HG03066 (cell line): ENCODE results near the gene EBF4.

ENCODE experiments used
- ATAC-seq: cut with Tn5 transposase; IDR thresholded peaks from one replicate; pipeline ENCODE4 v1.9.1; 2021; ENCODE audit warnings: low read depth; ENCODE audit not compliant: unreplicated experiment

Gene EBF4

DNA sequence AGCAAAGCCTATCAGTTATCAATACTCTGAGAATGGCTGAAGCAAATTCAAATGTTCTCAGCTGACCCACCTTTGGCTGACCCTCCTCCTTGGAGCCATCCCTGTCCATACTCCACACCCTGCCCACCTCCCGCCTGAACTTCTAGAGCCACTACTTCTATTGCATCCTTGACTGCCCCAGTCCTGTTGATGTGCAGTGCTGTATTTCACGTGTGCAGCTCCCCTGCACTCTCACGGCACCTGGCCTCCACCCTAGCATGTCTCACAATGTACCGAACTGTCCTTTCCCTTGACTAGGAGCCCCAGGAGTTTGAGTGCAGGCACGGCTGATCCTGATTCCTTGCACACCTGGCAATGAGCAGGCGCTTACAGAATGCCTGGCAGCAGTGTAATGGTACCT lies 100.9 kb downstream of the EBF4 start:
- no peak for ATAC-seq

DNA sequence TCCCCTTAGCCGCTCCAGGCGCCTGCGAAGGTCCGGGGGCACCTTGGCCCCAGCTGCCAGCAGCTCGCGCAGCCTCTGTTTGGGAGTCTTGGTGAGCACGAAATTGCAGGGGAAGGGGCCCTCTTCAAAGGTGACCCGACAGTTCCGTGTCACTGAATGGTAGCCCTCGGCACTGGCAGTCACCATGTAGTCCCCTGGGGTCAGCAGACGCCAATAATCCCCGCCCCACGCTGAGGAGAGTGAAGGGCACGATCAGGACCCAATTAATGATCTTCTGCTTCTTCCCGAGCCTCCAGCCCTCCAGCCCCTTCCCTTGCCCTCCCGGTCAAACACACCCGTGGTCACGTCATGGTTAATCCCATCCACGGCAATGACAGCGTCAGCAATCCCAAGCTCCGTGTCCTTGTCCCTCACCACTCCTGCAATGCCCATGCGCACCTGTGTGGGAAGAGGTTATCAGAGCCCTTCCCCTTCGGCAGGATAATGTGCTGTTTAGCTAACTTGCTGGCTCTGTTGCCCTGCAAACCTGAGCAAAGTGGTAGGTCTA lies 101.7 kb downstream of the EBF4 start:
- no peak for ATAC-seq

DNA sequence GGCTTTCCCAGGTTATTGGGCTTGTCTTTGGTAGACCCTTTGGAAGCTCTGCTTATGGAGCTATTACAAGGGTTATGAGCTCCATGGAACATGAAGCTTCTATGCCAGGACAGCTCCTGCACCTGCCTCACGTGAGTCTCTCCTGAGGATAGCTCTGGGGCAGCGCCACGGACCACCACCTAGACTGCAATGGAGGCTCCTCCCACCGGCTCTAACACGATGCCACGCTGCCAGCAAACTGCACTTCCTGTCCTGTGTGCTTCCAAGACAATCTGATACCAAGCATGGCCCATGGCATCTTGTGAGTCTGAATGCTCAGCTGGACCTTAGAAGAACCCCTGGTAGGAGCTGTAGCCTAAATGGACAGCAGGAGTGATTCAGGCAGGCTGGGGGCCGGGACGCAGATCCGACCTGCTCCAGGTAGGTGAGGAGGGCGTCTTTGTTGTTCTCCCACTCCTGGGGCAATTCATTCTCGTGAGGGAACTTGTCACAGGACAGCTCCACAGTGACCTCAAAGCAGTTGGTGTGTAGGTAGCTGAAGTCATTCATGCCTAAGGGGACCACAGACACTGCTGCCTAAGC lies 102.4 kb downstream of the EBF4 start:
- no peak for ATAC-seq

DNA sequence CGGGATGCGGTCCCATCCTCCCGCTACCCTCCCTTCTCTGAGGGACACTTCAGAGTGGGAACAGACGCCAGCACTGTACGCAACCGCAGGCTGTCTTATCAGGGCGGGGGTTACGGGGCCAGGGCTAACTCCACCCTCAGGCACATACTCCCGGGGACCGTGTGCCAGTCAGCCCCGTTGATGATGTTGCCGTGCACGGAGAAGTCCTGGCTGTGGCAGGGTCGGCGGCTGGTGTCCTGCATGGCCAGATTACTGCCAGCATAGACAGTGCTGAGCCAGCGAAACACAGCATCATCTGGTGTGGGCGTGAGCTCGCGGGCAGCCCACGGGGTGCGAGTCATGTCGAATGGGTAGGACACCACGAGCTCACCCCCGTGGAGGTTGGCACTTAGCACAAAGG lies 102.9 kb downstream of the EBF4 start:
- no peak for ATAC-seq

DNA sequence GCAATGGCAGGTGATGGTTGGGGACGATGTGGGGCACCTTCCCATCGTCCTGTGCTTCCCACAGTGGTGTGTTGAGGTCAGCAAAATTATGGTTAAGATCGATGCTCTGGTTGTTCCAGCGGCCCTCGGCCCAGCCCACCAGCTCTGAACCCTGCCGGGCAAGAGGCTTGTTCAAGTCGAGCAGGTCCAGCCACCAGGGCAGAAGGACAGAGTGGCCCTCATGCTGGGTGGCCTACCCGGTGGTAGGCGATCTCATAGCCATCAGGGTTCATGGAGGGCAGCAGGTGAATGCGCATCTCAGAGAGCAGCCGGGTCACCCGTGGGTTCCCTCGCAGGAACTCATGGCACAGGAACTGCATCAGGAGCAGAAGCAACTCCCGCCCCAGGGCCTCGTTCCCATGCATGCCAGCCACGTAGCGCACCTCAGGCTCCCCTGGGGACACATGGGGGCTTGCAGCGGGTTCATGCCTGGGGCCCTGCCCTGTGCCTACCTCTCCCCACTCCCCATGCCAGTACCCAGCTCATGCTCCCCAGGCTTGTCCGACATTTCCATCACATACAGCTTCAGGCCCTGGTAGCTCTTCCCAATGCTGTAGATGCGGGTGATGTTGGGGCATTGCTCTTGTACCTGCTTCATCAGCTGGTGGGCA lies 103.6 kb downstream of the EBF4 start:
- no peak for ATAC-seq

DNA sequence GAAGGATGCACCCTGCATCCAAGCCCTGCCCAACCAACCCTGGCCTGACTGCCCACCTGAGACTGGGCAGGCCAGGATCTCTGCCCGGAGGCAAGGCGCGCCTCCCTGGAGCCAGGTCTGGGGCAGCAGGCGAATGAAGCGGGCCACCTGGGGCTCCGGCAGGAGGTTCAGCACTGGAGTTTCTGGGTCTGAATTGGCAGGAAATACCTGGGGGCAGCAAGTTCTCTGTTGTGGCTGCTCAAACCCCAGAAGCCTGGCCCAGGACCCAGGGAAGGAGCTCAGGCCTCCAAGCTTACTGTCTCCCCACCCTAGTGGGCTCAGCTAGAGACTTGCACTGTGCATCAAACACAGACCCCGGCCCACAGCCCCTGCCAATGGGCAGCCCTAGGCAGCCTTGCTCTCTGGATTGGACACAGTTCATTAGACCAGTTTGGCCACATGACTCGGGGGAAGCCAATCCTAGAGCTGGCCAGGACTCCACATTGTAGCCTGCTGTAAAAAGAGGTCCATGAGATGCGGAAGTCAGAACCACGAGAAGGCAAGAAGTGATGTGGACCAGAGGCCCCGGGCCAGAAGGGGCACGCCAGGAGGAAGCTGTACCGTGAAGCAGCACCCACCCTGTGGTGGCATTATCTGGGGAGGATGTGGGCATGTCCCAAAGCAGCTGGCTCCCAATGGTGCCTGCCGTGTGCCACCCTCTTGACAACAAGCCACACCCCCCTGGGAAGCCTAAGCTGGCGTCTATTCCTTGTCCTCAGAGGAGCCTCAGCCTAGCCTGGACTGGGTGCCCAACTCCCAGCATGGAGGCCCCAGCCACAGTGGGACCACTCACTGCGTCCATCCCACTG lies 104.8 kb downstream of the EBF4 start:
- no peak for ATAC-seq

DNA sequence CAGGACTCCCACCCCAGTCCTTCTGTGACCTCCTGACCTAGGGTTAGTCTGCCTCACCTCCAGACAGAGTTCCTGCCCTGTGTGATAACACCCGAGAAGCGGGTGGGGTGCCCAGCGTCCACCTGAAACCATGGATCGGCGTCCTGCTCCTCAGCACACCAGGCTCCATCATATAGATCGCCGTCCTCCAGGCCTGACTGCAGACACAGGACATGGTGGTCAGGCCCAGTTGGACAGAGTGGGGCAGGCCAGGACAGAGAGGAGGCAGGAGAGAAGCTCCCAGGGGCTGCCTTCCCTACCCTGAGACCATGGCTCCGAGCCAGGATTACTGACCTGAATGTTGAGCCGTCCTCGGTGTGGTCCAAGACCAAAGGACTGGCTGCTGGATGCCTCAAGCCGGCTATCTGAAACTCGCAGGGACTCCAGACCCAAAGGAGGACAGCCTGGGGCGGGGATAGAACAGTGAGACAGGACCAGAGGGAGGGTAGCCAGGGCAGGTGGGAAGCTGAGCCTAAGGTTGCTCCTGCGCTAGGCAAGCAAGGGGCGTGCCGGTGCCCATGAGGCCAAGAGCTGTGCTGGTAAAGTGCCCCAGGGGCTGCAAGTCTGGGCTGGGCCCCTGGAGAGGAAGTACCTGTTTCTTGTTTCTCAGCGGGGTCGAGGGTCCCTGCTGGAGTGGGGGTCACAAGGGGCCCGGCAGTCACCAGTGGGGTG lies 105.7 kb downstream of the EBF4 start:
- ATAC-seq: no peak

DNA sequence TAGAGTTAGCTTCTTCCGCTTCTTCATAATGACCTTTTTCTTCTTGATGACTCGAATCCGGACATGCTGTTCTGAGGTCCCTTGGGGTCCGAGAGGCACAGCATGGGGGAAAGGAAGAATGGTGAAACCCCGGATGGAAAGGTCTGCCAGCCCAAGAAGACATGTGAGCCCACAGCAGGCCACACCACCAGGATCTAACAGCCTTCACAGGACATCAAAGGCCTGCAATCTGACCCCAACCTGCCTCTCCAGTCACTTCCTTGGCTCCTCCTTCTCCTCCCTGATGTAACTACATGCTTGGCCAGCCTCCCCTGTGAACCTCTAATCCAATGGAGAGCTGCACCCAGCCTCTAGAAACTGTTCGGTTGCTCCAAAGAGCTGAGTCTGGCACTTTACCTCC lies 106.2 kb downstream of the EBF4 start:
- no peak for ATAC-seq

DNA sequence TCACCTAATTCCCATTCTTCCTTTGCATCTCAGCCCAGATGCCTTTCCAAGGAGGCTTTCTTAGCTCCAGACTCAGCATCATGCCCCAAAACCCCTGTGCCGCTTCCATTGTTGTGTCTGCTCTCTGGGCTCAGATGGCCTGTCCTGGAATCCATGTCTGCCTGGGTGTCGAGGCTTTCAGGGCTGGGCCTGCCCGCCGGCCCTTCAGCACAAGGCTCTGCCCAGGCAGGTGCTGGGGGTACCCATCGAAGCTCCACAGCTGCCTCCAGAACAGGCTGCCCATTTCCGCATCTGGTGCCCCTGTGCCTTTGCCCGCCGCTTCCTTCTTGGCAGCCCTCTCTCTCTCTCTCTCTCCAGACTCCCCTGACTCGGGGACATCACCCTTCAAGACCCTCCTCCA lies 106.7 kb downstream of the EBF4 start:
- no peak for ATAC-seq

DNA sequence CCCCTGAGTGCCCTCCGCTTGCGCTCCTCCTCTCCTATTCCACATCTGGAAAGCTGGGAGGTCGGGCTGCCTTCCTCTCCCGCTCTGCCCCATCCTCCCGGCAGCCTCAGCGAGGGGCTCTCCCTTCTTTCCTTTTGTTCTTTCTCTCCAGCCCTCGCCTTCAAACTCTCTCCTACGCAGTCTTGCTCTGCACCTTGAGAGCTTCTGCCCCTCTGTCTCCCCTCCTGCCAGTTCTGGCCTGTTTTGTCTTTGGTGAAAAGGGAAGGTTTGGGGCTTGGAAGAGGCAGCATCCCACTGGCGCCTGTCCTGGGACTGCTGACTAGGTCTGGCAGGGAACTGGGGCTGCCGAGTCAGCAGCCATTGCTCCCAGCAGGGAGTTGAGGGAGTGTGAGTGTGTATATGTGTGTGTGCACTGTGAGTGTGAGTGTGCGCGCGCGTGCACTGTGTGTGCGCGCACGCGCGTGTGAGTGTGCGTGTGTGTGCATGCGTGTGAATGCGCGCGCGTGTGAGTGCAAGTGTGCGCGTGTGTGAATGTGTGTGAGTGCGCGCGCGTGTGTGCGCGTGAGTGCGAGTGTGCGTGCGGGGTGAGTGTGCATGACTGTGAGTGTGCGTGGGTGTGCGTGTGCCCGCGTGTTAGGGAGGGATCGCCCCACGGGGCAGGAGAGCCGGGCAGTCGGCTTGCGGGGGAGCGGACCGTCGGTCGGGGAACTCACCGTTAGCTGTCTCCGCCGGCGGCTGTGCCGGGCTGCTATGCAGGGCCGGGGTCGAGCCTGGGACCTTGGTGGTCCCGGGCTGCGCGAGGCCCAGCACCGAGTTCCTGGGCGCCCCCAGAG lies 107.3 kb downstream of the EBF4 start:
- no peak for ATAC-seq

DNA sequence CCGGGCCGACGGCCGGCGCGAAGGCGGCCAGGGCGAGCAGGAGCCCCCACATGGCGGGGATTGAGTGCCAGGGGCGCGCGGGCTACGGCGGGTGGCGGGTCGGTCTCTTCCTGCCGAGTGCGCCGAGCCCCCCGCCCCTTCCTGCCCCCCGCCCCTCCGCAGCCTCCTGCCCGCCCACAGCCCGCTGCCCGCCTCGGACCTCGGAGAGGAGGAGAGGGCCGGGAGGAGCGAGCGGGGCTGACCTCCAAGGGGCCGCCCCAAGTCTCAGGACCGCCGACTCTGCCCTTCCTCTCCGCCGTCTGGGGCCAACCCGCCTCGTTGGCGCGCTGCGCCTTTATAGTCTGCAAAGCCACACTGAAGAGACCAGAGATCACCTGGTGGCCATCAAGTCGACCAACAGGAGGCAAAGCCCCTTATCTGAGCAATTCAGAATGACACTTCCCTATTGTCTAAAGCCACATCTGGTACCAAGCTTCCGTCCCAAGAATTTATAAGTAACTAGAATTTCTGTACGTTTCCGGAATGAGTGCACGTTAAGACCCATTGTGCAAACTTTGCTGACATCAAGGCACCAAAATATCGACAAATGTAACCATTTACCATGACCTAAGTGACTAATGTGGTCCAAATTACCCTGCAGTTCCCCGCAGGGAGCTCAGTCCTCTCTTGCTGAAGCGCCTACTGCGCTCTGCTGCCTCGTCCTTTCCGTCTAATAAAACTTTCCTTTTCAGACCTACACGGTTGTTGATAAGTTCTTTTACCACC lies 108.1 kb downstream of the EBF4 start, which contains the start of gene CPXM1:
CPXM1 (minus strand) TSS at position 107 of the 765 bp plus-strand sequence; CDS start at position 52, 55 bp downstream.
- no peak for ATAC-seq

DNA sequence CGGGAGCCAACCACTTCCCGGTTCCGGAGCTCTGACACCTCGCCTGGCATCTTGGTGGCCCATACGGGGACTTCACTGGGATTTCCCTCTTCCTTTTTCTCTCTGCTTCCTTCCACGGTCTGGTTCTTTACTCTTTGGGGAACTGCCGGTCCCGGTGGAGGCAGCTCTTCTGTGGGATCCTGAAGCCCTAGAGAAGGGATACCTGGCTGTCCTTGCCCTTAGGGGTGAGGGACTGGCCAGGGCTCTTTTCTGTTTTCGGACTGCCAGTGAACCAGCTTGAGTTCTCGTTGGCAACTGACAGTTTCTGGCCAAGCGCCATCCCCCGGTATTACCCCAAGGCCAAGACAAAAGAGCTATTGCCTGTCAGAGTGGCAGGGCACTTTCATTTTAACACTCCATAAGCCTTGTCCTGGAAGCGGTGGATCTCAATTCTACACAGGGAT lies 108.7 kb downstream of the EBF4 start:
- ATAC-seq: no peak

DNA sequence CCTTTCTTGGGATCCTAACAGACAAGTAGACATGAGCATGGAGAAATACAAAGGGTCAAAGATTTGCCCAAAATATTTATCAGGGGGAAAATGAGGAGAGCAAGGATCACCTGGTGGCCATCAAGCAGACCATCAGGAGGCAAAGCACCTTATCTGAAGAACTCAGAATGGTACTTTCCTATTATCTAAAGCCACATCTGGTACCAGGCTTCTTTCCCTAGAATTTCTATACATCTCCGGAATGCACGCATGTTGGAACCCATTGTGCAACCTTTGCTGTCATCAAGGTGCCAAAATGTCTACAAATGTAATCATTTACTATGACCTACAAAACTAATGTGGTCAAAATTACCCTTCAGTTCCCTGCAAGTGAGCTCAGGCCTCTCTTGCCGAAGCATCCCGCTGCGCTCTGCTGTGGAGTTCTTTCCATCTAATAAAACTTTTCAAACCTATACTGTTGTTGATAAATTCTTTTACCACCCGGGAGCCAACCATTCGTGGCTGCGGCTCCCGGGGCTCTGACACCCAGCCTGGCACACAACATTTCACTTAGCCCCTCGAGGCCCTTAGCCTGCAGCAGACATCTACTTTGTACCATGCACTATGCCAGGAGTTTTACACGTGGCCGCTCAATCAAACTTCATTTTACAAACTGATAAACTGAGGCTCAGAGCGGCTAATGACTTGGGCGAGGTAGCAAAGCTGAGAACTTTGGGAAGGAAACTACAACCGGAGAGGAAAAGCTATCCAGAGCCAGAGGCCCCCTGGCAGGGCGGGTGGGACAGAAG lies 111.7 kb downstream of the EBF4 start:
- no peak for ATAC-seq

DNA sequence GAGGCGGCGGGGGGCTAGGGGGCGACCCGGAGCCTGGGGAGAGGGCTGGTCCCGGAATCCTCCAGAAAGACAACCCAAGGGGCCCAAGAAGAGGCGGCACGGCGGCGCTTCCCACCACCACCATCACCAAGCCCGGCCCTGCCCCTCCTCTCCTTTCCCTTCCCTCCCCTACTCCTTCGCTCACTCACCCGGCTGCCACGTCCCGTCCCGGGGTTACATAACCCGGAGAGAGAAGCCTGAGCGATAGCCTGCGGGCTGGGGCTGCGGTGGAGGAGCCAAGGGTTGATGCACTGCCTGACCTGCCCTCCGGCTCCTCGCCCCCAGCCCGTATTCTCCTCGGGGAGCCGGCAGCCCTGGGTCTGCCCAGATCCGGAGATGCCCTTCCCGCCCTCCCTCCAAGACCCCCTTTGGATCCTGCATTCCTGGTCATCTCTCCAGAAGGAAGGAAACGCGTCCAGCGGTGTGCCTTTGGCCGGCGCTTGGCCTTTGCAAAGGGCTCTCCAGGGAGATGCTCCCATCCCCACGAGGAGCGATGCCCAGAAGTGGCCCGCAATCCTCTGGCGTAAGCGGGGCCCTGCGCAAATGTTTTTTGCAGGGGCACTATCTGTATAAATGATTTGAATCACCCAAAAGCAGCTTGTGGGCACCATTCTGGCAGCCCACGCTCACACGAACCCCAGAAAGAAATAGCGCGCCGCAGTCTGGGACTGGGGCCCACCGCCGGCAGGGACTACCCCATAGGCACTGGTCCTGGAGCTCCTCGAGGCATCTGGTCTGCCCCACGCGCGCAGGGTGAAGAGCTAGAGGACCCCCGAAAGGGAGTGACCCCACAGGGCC lies 112.5 kb downstream of the EBF4 start:
- no peak for ATAC-seq

DNA sequence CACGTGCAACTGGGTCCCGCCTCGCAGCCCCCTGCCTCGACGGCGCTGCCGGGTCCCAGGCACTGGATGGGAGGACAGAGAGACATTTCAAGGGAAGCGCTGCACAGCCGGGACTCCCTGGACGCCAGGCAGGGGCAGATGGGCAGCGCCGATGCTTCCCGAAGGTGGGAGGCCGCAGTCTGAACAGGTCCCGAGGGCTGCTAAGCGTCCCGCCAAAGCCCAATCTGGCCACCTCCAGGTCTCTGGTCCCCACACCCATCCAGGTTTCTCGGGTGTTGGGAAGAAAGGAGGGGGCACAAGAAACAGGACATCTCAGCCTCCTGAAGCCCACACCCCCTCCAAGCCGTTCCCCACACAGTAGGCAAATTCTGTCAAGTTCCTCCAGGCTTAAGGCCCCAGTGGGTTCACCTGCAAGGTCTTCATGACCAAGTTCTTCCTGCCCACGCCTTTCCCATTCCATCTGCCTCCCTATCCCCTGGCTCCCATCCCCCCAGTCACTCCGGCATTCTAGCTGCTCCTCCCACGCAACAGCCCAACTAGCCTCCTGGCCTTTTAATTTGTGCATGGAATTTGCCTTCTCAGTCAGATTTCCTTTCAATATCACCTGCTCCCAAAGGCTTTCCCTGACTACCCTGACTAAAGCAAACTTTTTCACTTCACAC lies 113.2 kb downstream of the EBF4 start:
- ATAC-seq: no peak

DNA sequence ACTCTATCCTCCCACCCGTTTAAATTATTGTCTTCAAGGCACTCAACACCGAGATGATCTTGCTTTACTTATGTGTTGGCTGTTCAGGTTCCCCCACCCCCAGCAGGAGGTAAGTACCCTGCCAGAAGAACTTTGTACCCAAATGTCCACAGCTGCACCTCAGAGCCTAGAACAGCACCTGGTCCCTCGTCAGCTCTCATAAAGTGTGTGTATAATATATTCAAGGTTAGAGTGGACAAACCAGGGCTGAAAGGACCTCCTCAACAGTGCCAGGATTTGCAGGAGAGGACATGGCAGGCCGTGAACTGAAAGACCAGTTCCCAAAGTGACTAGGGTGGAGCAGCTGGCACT lies 113.7 kb downstream of the EBF4 start:
- ATAC-seq: no peak

DNA sequence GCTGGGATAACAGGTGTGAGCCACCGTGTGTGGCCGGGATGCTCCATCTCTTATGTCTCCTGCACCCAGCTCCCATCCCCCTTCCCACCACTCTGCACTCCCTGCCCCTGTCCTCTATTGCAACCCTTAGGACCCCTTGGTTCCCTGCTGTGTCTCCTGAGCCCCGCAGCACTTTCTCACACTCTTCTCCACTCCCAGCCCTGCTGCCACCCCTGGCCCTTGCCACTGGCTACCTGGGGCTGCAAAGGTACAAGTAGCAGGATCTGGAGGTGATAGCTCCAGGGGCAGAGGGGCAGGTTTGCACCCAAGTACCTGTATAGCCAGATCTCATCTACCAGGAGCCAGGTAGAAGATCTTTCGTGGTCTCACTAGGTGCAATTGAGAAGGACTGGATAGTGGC lies 114.4 kb downstream of the EBF4 start:
- no peak for ATAC-seq
